GM12878 (cell line): ENCODE data around the gene GRAMD1A.

Experiments
- ASH2L ChIP-seq: fragments of 300-600, 200-600 bp; sonication (generic); IDR thresholded peaks from 2 replicates; pipeline ENCODE4 v1.6.1; 2017; ENCODE audit warnings: low read depth, mild to moderate bottlenecking, borderline replicate concordance
- BCL11A ChIP-seq: IDR thresholded peaks from 2 replicates; pipeline ENCODE4 v1.6.1; 2011; ENCODE audit warnings: low read depth, low read length
- EP300 ChIP-seq, 2 experiments: fragments of 150-350 bp in 1 of 2; IDR thresholded peaks; 2 replicates each; pipeline ENCODE4 v1.6.1; 2011 to 2012; ENCODE audit warnings: low read depth in 2 of 2, low read length in 2 of 2, borderline replicate concordance in 1 of 2, improper control_type of control experiment in 1 of 2, inconsistent platforms in 1 of 2; ENCODE audit not compliant: control insufficient read depth in 1 of 2
- EZH2 ChIP-seq: IDR thresholded peaks from 2 replicates; pipeline ENCODE4 v1.6.1; 2012; ENCODE audit warnings: low read depth, mild to moderate bottlenecking, control low read depth, inconsistent platforms, low read length, borderline replicate concordance; ENCODE audit not compliant: control insufficient read depth
- POLR2A ChIP-seq: IDR thresholded peaks from 2 replicates; pipeline ENCODE4 v1.6.1; 2011; ENCODE audit warnings: low read depth, mild to moderate bottlenecking, low read length
- RFX5 ChIP-seq: IDR thresholded peaks from 2 replicates; pipeline ENCODE4 v1.6.1; 2011; ENCODE audit warnings: low read depth, low read length, improper control_type of control experiment
- SREBF1 ChIP-seq: IDR thresholded peaks from 2 replicates; pipeline ENCODE4 v1.6.1; 2012; ENCODE audit warnings: mild to moderate bottlenecking, low read length
- SREBF2 ChIP-seq: IDR thresholded peaks from 2 replicates; pipeline ENCODE4 v1.6.1; 2012; ENCODE audit warnings: mild to moderate bottlenecking, low read length
- SUZ12 ChIP-seq: fragments of 200-600 bp; sonication (generic); IDR thresholded peaks from one replicate; pipeline ENCODE4 v1.6.1; 2018; ENCODE audit warnings: antibody characterized with exemption, mild to moderate bottlenecking; ENCODE audit not compliant: unreplicated experiment
- USF1 ChIP-seq: IDR thresholded peaks from 2 replicates; pipeline ENCODE4 v1.6.1; 2011; ENCODE audit warnings: borderline replicate concordance, low read depth, mild to moderate bottlenecking, moderate library complexity, mixed read lengths, low read length; ENCODE audit not compliant: insufficient read depth; ENCODE audit errors: extremely low read length
- TF ChIP-seq, protein P1 (sequence below), 3 experiments: IDR thresholded peaks in 2 of 3; conservative IDR thresholded peaks in 1 of 3; 2 replicates each; pipeline ENCODE4 v1.5.1; 2011; ENCODE audit warnings: low read depth in 3 of 3, low read length in 3 of 3, mild to moderate bottlenecking in 3 of 3, control low read depth in 2 of 3, moderate library complexity in 2 of 3, inconsistent platforms in 1 of 3, mixed read lengths in 1 of 3; ENCODE audit not compliant: control insufficient read depth in 2 of 3, insufficient read depth in 1 of 3; ENCODE audit errors: extremely low read depth in 1 of 3
- TF ChIP-seq, protein P2 (sequence below): IDR thresholded peaks from 2 replicates; pipeline ENCODE4 v1.6.1; 2011; ENCODE audit warnings: low read depth, low read length, improper control_type of control experiment, borderline replicate concordance

- TF ChIP-seq ASH2L (no peak), USF1 (peak; percentile 74), RFX5 (no peak), BCL11A (no peak), EP300 (IDR thresholded peaks at IDR 0.05; ENCODE audit: borderline replicate concordance in 1 of 2, control insufficient read depth in 1 of 2, low read depth in 2 of 2, low read length in 2 of 2) (no peak), SREBF1 (no peak), EZH2 (no peak), SUZ12 (no peak), SREBF2 (no peak), POLR2A (no peak)
- TF ChIP-seq, protein P1, sequence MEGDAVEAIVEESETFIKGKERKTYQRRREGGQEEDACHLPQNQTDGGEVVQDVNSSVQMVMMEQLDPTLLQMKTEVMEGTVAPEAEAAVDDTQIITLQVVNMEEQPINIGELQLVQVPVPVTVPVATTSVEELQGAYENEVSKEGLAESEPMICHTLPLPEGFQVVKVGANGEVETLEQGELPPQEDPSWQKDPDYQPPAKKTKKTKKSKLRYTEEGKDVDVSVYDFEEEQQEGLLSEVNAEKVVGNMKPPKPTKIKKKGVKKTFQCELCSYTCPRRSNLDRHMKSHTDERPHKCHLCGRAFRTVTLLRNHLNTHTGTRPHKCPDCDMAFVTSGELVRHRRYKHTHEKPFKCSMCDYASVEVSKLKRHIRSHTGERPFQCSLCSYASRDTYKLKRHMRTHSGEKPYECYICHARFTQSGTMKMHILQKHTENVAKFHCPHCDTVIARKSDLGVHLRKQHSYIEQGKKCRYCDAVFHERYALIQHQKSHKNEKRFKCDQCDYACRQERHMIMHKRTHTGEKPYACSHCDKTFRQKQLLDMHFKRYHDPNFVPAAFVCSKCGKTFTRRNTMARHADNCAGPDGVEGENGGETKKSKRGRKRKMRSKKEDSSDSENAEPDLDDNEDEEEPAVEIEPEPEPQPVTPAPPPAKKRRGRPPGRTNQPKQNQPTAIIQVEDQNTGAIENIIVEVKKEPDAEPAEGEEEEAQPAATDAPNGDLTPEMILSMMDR (IDR thresholded peaks at IDR 0.05 in 2 of 3, conservative IDR thresholded peaks at IDR 0.05 in 1 of 3; ENCODE audit: control insufficient read depth in 2 of 3, extremely low read depth in 1 of 3, insufficient read depth in 1 of 3, low read depth in 3 of 3, low read length in 3 of 3) = no peak
- TF ChIP-seq, protein P2, sequence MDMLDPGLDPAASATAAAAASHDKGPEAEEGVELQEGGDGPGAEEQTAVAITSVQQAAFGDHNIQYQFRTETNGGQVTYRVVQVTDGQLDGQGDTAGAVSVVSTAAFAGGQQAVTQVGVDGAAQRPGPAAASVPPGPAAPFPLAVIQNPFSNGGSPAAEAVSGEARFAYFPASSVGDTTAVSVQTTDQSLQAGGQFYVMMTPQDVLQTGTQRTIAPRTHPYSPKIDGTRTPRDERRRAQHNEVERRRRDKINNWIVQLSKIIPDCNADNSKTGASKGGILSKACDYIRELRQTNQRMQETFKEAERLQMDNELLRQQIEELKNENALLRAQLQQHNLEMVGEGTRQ = no peak; the same call in 1 of the 2 replicates
These were observed 14.0 kb downstream of the GRAMD1A start for GRCh38 chr19:35013820-35014754.
